IMR-90 (cell line): ENCODE results near the gene BMP8B. TPM values are rescaled to one million over a fixed set of nuclear protein-coding genes. Genes with fewer than 3 reads are reported as not detected.

Source experiments
- ATAC-seq: fragments of 200-7000 bp; cut with Tn5 transposase; 2 replicates; pipeline ENCODE4 v1.9.1; 2020; ENCODE audit warnings: low read depth, mild to moderate bottlenecking, moderate library complexity
- BruUV-seq: library from RNA; stranded (reverse); fragments of 400-500 nt; replicated peaks from 2 replicates; lab custom pipeline; 2021; lab: Mats Ljungman, UMichigan
- CTCF ChIA-PET: fragments of 300-600 bp; formaldehyde crosslinking; extraction: SDS; loops from one replicate; lab custom pipeline; 2021; ENCODE audit warnings: antibody characterized with exemption; lab: Yijun Ruan, JAX
- POLR2A ChIA-PET: fragments of 300-600 bp; sonication (Branson Sonifier 250); formaldehyde crosslinking; loops from one replicate; lab custom pipeline; 2022; ENCODE audit warnings: antibody characterized with exemption; ENCODE audit not compliant: unreplicated experiment; lab: Charles Lee
- DNase-seq: peaks from one replicate; pipeline ENCODE4 v3.0.0; 2013
- H2AFZ ChIP-seq: replicated peaks from 2 replicates; pipeline ENCODE3; 2013; ENCODE audit warnings: low read length, mild to moderate bottlenecking; ENCODE audit not compliant: poor library complexity
- H2AK5ac ChIP-seq: 2 replicates; pipeline ENCODE4 v1.6.1; 2013; ENCODE audit warnings: low read depth, low read length, inconsistent platforms
- H2AK9ac ChIP-seq: replicated peaks from 2 replicates; pipeline ENCODE3; 2013; ENCODE audit warnings: mild to moderate bottlenecking, low read depth, low read length, moderate library complexity; ENCODE audit not compliant: poor library complexity
- H2BK120ac ChIP-seq: 2 replicates; pipeline ENCODE4 v1.6.1; 2013; ENCODE audit warnings: low read depth, low read length, inconsistent platforms
- H2BK15ac ChIP-seq: 3 replicates; pipeline ENCODE4 v1.6.1; 2013; ENCODE audit warnings: low read depth, low read length, inconsistent platforms
- H2BK20ac ChIP-seq: 2 replicates; pipeline ENCODE4 v1.6.1; 2013; ENCODE audit warnings: low read depth, mild to moderate bottlenecking, inconsistent platforms, low read length, moderate library complexity
- H2BK5ac ChIP-seq: 2 replicates; pipeline ENCODE4 v1.6.1; 2013; ENCODE audit warnings: mild to moderate bottlenecking, low read depth, low read length, inconsistent platforms; ENCODE audit not compliant: poor library complexity, severe bottlenecking
- H3K14ac ChIP-seq: replicated peaks from 2 replicates; pipeline ENCODE4 v1.6.1; 2013; ENCODE audit warnings: low read depth, low read length, inconsistent platforms
- H3K18ac ChIP-seq: 2 replicates; pipeline ENCODE4 v1.6.1; 2013; ENCODE audit warnings: low read depth, low read length, control low read depth
- H3K23ac ChIP-seq: 2 replicates; pipeline ENCODE4 v1.6.1; 2013; ENCODE audit warnings: low read depth, low read length, inconsistent platforms
- H3K27ac ChIP-seq: 2 replicates; pipeline ENCODE4 v1.5.1; 2013; ENCODE audit warnings: mild to moderate bottlenecking, control low read depth, low read length; ENCODE audit not compliant: insufficient read depth
- H3K27me3 ChIP-seq: 2 replicates; pipeline ENCODE4 v1.6.1; 2013; ENCODE audit warnings: low read length; ENCODE audit not compliant: control insufficient read depth, insufficient read depth
- H3K36me3 ChIP-seq: 2 replicates; pipeline ENCODE4 v1.6.1; 2013; ENCODE audit warnings: low read length, mixed read lengths; ENCODE audit not compliant: control insufficient read depth, insufficient read depth
- H3K4ac ChIP-seq: 2 replicates; pipeline ENCODE4 v1.6.1; 2013; ENCODE audit warnings: low read depth, low read length, inconsistent platforms
- H3K4me1 ChIP-seq: 2 replicates; pipeline ENCODE4 v1.6.1; 2013; ENCODE audit warnings: low read length, mixed read lengths; ENCODE audit not compliant: control insufficient read depth, insufficient read depth
- H3K4me2 ChIP-seq: 2 replicates; pipeline ENCODE4 v1.6.1; 2013; ENCODE audit warnings: low read depth, mild to moderate bottlenecking, control low read depth, low read length, moderate library complexity
- H3K4me3 ChIP-seq: 2 replicates; pipeline ENCODE4 v1.5.1; 2013; ENCODE audit warnings: low read depth, mild to moderate bottlenecking, control low read depth, low read length, moderate library complexity; ENCODE audit not compliant: insufficient read depth
- H3K56ac ChIP-seq: 2 replicates; pipeline ENCODE4 v1.6.1; 2013; ENCODE audit warnings: low read length, inconsistent platforms; ENCODE audit not compliant: insufficient read depth; ENCODE audit errors: extremely low read depth
- H3K79me1 ChIP-seq, 2 experiments: 2 replicates each; pipeline ENCODE4 v1.6.1; 2013; ENCODE audit warnings: low read length in 2 of 2, inconsistent platforms in 1 of 2, low read depth in 1 of 2
- H3K9ac ChIP-seq: 2 replicates; pipeline ENCODE4 v1.6.1; 2013; ENCODE audit warnings: low read depth, low read length, control low read depth
- H3K9me1 ChIP-seq: 2 replicates; pipeline ENCODE4 v1.6.1; 2013; ENCODE audit warnings: low read length, inconsistent platforms; ENCODE audit not compliant: insufficient read depth
- H3K9me3 ChIP-seq: 2 replicates; pipeline ENCODE4 v1.6.1; 2013; ENCODE audit warnings: low read length; ENCODE audit not compliant: control insufficient read depth, insufficient read depth
- H4K20me1 ChIP-seq: 2 replicates; pipeline ENCODE4 v1.6.1; 2013; ENCODE audit warnings: low read length, inconsistent platforms; ENCODE audit not compliant: insufficient read depth
- H4K5ac ChIP-seq: 2 replicates; pipeline ENCODE4 v1.6.1; 2013; ENCODE audit warnings: mild to moderate bottlenecking, low read depth, low read length, control low read depth
- H4K8ac ChIP-seq, 2 experiments: 2 replicates each; pipeline ENCODE4 v1.6.1; 2013; ENCODE audit warnings: low read depth in 2 of 2, low read length in 2 of 2, control low read depth in 1 of 2, inconsistent platforms in 1 of 2
- H4K91ac ChIP-seq: 2 replicates; pipeline ENCODE4 v1.6.1; 2013; ENCODE audit warnings: low read depth, low read length, inconsistent platforms; ENCODE audit not compliant: insufficient read depth
- CEBPB ChIP-seq: IDR thresholded peaks from 2 replicates; pipeline ENCODE4 v1.6.1; 2012; ENCODE audit warnings: low read depth, low read length, improper control_type of control experiment
- MAFK ChIP-seq: IDR thresholded peaks from 2 replicates; pipeline ENCODE4 v1.6.1; 2012; ENCODE audit warnings: low read depth, low read length, improper control_type of control experiment
- WGBS, 2 experiments: methylation state at CpG; one replicate each; pipeline versions ENCODE4 v1.1.5 to v1.1.7; 2013; ENCODE audit warnings: missing lambda C conversion rate in 2 of 2; ENCODE audit not compliant: insufficient read length in 1 of 2; ENCODE audit errors: extremely low coverage in 2 of 2; 5-methylcytosine and 5-hydroxymethylcytosine counted together
- dilution Hi-C: fragments of 300-500 bp; cut with HindIII; formaldehyde crosslinking; loops from one replicate; pipeline ENCODE4 v1.14.3; 2018; ENCODE audit warnings: low sequenced_read_pairs; ENCODE audit not compliant: unreplicated experiment
- in situ Hi-C: fragments of 300-500 bp; cut with MboI; formaldehyde crosslinking; loops from 3 replicates; pipeline ENCODE4 v1.14.3; 2019; ENCODE audit warnings: low sequenced_read_pairs, inconsistent platforms, mixed read lengths
- intact Hi-C: fragments of 100-400 bp; cut with micrococcal nuclease; formaldehyde crosslinking; loops from 2 replicates; pipeline ENCODE4 v1.10.0; 2022
- polyA plus RNA-seq, 3 experiments: library from polyadenylated mRNA; depleted of rRNA; stranded (reverse); fragments of >200 nt; gene quantifications; 2 replicates each; pipeline ENCODE4 v1.2.3, GENCODE V29; 2012; ENCODE audit warnings: low replicate concordance in 1 of 3
- total RNA-seq: library from RNA; depleted of rRNA; stranded (reverse); fragments of >200 nt; gene quantifications from 2 replicates; pipeline ENCODE4 v1.2.3, GENCODE V29; 2012

The BMP8B gene
- total and polyA plus RNA-seq, 2 of the 4 experiments (the other 2 are of a cell fraction) = not detected

DNA sequence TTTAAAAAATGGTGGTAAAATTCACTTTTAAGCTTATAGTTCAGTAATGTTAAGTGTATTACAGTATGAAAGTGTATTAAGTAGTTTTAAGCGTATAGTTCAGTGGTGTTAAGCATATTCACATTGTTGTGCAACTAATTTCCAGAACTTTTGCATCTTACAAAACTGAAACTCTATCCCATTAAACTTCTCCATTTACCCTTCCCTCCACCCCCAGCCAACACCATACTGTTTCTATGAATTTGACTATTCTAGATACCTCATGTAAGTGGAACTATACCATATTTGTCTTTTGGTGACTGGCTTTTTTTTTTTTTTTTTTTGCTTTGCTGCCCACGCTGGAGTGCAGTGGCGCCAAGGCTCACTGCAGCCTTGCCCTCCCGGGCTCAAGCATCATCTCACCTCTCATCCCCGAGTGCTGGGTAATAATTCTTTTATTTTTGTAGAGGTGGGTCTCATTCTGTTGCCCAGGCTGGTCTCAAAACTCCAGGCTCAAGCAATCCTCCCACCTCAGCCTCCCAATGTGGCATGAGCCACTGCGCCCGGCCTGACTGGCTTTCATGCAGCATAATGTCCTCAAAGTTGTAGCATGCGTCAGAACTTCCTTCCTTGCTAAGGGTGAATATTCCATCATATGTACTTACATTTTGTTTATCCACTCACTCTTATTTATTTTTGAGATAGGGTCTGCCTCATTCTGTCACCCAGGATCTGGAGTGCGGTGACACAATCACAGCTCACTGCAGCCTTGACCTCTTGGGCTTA lies 45.1 kb upstream of the BMP8B start:
- Histone ChIP-seq H2AK5ac (no peak overlapping the region), H3K56ac (no peak overlapping the region), H3K27ac (no peak overlapping the region), H3K9me1 (peaks cover 3% of the 10 kb centered on the region; the same call in 1 of the 2 replicates), H3K4me2 (no peak overlapping the region), H2BK5ac (no peak overlapping the region), H4K91ac (no peak overlapping the region), H2AK9ac (no peak overlapping the region), H4K20me1 (no peaks in the 10 kb centered on the region), H3K18ac (no peak overlapping the region), H2BK15ac (no peak overlapping the region), H3K9me3 (no peaks in the 10 kb centered on the region), H3K23ac (no peak overlapping the region), H3K4ac (no peak overlapping the region), H3K9ac (no peak overlapping the region), H3K4me1 (no peaks in the 10 kb centered on the region), H3K4me3 (no peak overlapping the region), H2BK20ac (no peak overlapping the region), H4K8ac (no peak overlapping the region), H2AFZ (no peak overlapping the region), H3K79me1 (no peaks in the 10 kb centered on the region), H4K5ac (no peak overlapping the region), H2BK120ac (no peak overlapping the region), H3K14ac (no peak overlapping the region), H3K36me3 (peaks cover 7% of the 10 kb centered on the region), H3K27me3 (peaks cover 7% of the 10 kb centered on the region)
- DNase-seq = no peak
- BruUV-seq = no TSS peak
- ChIA-PET POLR2A (no interaction called here), CTCF (no interaction called here)
- dilution Hi-C loops = no loop called here
- intact Hi-C loops = no loop called here
- no CpG with 5 or more reads among the region's 9 CpGs for WGBS, 2 experiments
- TF ChIP-seq MAFK (no peak), CEBPB (peak; percentile 24; the same call in 1 of the 2 replicates)
- in situ Hi-C loops = loop anchor here (5.0 kb wide), 1 partner anchor 63 kb away; no protein-coding TSS in a partner anchor
- no peak for ATAC-seq
